ENCODE data around the gene PALB2. TPM values are rescaled to one million over a fixed set of nuclear protein-coding genes. Genes with fewer than 3 reads are reported as not detected.

Gene PALB2
- total RNA-seq, result 10 to 100 TPM; 22.9 to 24.0 TPM

GRCh38 chr16:23640931-23641765 lies at the start of gene PALB2, which contains the start of gene DCTN5:
PALB2 (minus strand) TSS chr16:23641310; CDS start chr16:23641157, 153 bp downstream.
DCTN5 (plus strand) TSS chr16:23641466; CDS start chr16:23641543, 77 bp downstream.
- POLR2A ChIA-PET, result interaction anchor here (0.5 to 2.4 kb wide), 14 partner anchors 10 to 206 kb away, joined by 3 to 10 read pairs (median 4); partner anchors contain the start of genes EARS2, NDUFAB1, PLK1 and UBFD1
- CTCF ChIA-PET, result interaction anchor here (1.2 kb wide), 1 partner anchor 29 kb away, joined by 3 read pairs; no protein-coding TSS in a partner anchor
- Mint-ChIP-seq H3K27ac (peak within 1 kb of the TSS; percentile 97), H3K9me3 (no peaks in the 10 kb centered on the region), H3K4me1 (ENCODE audit: low read depth) (peaks cover 27% of the 10 kb centered on the region), H3K27me3 (no peaks in the 10 kb centered on the region), H3K36me3 (ENCODE audit: low read depth) (peaks cover 31% of the 10 kb centered on the region), H3K4me3 (peak within 1 kb of the TSS; percentile 100)
- ATAC-seq, result peak; percentile 99
- no peak for TF ChIP-seq CTCF (IDR thresholded peaks at IDR 0.05)
- intact Hi-C loops (cut with micrococcal nuclease), result no loop called here
- peak; percentile 94 for DNase-seq

DNA sequence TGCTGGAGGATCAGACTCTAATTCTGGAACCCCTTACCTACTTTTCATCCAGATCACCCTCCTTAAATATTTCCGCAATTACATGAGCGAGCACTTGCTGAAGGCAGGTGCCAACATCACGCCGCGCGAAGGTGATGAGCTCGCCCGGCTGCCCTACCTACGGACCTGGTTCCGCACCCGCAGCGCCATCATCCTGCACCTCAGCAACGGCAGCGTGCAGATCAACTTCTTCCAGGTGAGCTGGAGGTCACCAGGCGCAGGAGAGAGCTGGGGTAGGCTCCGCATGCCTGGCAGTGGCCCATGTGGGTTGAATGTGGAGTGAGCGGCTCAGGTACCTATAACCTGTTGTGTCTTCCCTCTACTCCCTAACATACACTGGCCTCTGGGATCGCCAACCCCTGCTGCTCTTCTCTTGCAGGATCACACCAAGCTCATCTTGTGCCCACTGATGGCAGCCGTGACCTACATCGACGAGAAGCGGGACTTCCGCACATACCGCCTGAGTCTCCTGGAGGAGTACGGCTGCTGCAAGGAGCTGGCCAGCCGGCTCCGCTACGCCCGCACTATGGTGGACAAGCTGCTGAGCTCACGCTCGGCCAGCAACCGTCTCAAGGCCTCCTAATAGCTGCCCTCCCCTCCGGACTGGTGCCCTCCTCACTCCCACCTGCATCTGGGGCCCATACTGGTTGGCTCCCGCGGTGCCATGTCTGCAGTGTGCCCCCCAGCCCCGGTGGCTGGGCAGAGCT lies 48.5 kb upstream of the PALB2 start:
- Mint-ChIP-seq H3K27me3 (peaks cover 2% of the 10 kb centered on the region), H3K36me3 (ENCODE audit: low read depth) (peaks cover 40% of the 10 kb centered on the region), H3K4me3 (no peak overlapping the region), H3K4me1 (ENCODE audit: low read depth) (peaks cover under 1% of the 10 kb centered on the region), H3K9me3 (no peaks in the 10 kb centered on the region), H3K27ac (no peak overlapping the region)
- intact Hi-C loops (cut with micrococcal nuclease), result no loop called here
- ATAC-seq (no peak), DNase-seq (no peak)
- CTCF ChIA-PET, result no interaction called here
- no peak for TF ChIP-seq CTCF (IDR thresholded peaks at IDR 0.05)
- POLR2A ChIA-PET, result interaction anchor here (4.7 kb wide), 1 partner anchor 10 kb away, joined by 19 read pairs; the partner anchor contains the start of gene PLK1

- no peak overlapping the region for H3K4me3 Mint-ChIP-seq
- H3K27ac Mint-ChIP-seq, result no peak overlapping the region
- H3K9me3 Mint-ChIP-seq, result no peaks in the 10 kb centered on the region
- no peak for TF ChIP-seq CTCF (IDR thresholded peaks at IDR 0.05)
- H3K4me1 Mint-ChIP-seq (ENCODE audit: low read depth), result no peaks in the 10 kb centered on the region
- intact Hi-C loops (cut with micrococcal nuclease), result no loop called here
- ChIA-PET POLR2A (interaction anchor here (4.7 kb wide), 1 partner anchor 8 kb away, joined by 19 read pairs; the partner anchor contains the start of gene PLK1), CTCF (interaction anchor here (1.4 kb wide), 1 partner anchor 40 kb away, joined by 4 read pairs; no protein-coding TSS in a partner anchor)
- DNase-seq (no peak), ATAC-seq (no peak)
- H3K36me3 Mint-ChIP-seq (ENCODE audit: low read depth), result peaks cover 49% of the 10 kb centered on the region
- no peaks in the 10 kb centered on the region for H3K27me3 Mint-ChIP-seq
These were observed 46.1 kb upstream of the PALB2 start for GRCh38 chr16:23687034-23687808.

GRCh38 chr16:23683487-23683886 lies 42.4 kb upstream of the PALB2 start:
- intact Hi-C loops (cut with micrococcal nuclease), result no loop called here
- no peak for TF ChIP-seq CTCF (IDR thresholded peaks at IDR 0.05)
- H3K4me3 Mint-ChIP-seq, result no peak overlapping the region
- ATAC-seq, result no peak
- H3K36me3 Mint-ChIP-seq (ENCODE audit: low read depth), result peaks cover 65% of the 10 kb centered on the region
- no peak for DNase-seq
- CTCF ChIA-PET, result no interaction called here
- no peak overlapping the region for H3K27ac Mint-ChIP-seq
- POLR2A ChIA-PET, result interaction anchor here (1.0 kb wide), 1 partner anchor 48 kb away, joined by 3 read pairs; no protein-coding TSS in a partner anchor
- peaks cover 9% of the 10 kb centered on the region for H3K4me1 Mint-ChIP-seq (ENCODE audit: low read depth)
- H3K9me3 Mint-ChIP-seq, result no peaks in the 10 kb centered on the region
- H3K27me3 Mint-ChIP-seq, result no peaks in the 10 kb centered on the region
